H1 (cell line): Measurements from ENCODE around the gene EIF2S2. TPM values are rescaled to one million over a fixed set of nuclear protein-coding genes. Genes with fewer than 3 reads are reported as not detected.

Experiments
- CTCF ChIA-PET: fragments of 300-600 bp; sonication (Branson Sonifier 250); formaldehyde crosslinking; loops from one replicate; lab custom pipeline; 2021; ENCODE audit not compliant: partially characterized antibody; lab: Charles Lee
- POLR2A ChIA-PET: fragments of 300-600 bp; sonication (Branson Sonifier 250); formaldehyde crosslinking; loops from one replicate; lab custom pipeline; 2021; ENCODE audit warnings: inconsistent platforms; ENCODE audit not compliant: partially characterized antibody; lab: Charles Lee
- DNase-seq, 2 experiments: peaks; one replicate each; pipeline versions ENCODE4 v3.0.0 to v3.0.0-alpha.2; 2010 to 2022; ENCODE audit warnings: low spot score in 2 of 2, low read depth in 1 of 2, mixed read lengths in 1 of 2
- FAIRE-seq: peaks from 2 replicates; lab custom pipeline; 2011; peaks lifted over from hg19 to GRCh38; lab: Jason Lieb, UNC
- H2AFZ ChIP-seq: 2 replicates; pipeline ENCODE4 v1.8.1; 2012; ENCODE audit warnings: low read length, inconsistent platforms
- H2AK5ac ChIP-seq: 2 replicates; pipeline ENCODE4 v1.6.1; 2013; ENCODE audit warnings: low read depth, low read length
- H2BK120ac ChIP-seq: replicated peaks from 2 replicates; pipeline ENCODE3; 2013; ENCODE audit warnings: low read depth, low read length, inconsistent platforms
- H2BK12ac ChIP-seq: 2 replicates; pipeline ENCODE4 v1.6.1; 2013; ENCODE audit warnings: low read depth, low read length
- H2BK15ac ChIP-seq: 2 replicates; pipeline ENCODE4 v1.6.1; 2013; ENCODE audit warnings: low read length
- H2BK20ac ChIP-seq: 2 replicates; pipeline ENCODE4 v1.6.1; 2013; ENCODE audit warnings: low read length
- H2BK5ac ChIP-seq: 2 replicates; pipeline ENCODE4 v1.6.1; 2013; ENCODE audit warnings: low read depth, low read length
- H3K14ac ChIP-seq: 2 replicates; pipeline ENCODE4 v1.6.1; 2013; ENCODE audit warnings: inconsistent platforms; ENCODE audit not compliant: insufficient read length
- H3K18ac ChIP-seq: 2 replicates; pipeline ENCODE4 v1.6.1; 2013; ENCODE audit warnings: low read length; ENCODE audit errors: extremely low read depth
- H3K23ac ChIP-seq: 2 replicates; pipeline ENCODE4 v1.6.1; 2013; ENCODE audit warnings: inconsistent platforms; ENCODE audit not compliant: insufficient read length
- H3K23me2 ChIP-seq: 2 replicates; pipeline ENCODE4 v1.6.1; 2013; ENCODE audit warnings: low read depth, low read length
- H3K27ac ChIP-seq: 2 replicates; pipeline ENCODE4 v1.6.1; 2011; ENCODE audit warnings: low read depth, low read length, inconsistent platforms
- H3K27me3 ChIP-seq, 4 experiments: replicated peaks in 1 of 4; 1 replicate in 1 of 4; 2 replicates in 3 of 4; pipeline versions ENCODE4 v1.6.1 to v1.8.1; 2011 to 2013; ENCODE audit warnings: low read length in 3 of 4, mild to moderate bottlenecking in 3 of 4, inconsistent platforms in 2 of 4, mixed read lengths in 2 of 4, moderate library complexity in 1 of 4; ENCODE audit not compliant: control insufficient read depth in 3 of 4, insufficient read depth in 3 of 4; ENCODE audit errors: extremely low read depth in 1 of 4
- H3K36me3 ChIP-seq, 4 experiments: 2 replicates each; pipeline versions ENCODE4 v1.6.1 to v1.8.1; 2011 to 2013; ENCODE audit warnings: mild to moderate bottlenecking in 4 of 4, low read length in 3 of 4, moderate library complexity in 2 of 4, control low read depth in 1 of 4, inconsistent platforms in 1 of 4; ENCODE audit not compliant: insufficient read depth in 4 of 4, control insufficient read depth in 2 of 4
- H3K4ac ChIP-seq: replicated peaks from 2 replicates; pipeline ENCODE3; 2013; ENCODE audit warnings: low read length, low read depth, mixed read lengths, inconsistent platforms; ENCODE audit not compliant: insufficient read length
- H3K4me1 ChIP-seq, 4 experiments: replicated peaks in 1 of 4; 1 replicate in 1 of 4; 2 replicates in 3 of 4; pipeline versions ENCODE4 v1.6.1 to v1.8.1; 2011 to 2013; ENCODE audit warnings: low read length in 3 of 4, inconsistent platforms in 2 of 4, mixed read lengths in 1 of 4; ENCODE audit not compliant: insufficient read depth in 4 of 4, control insufficient read depth in 3 of 4
- H3K4me2 ChIP-seq, 2 experiments: 2 replicates each; pipeline versions ENCODE4 v1.6.1 to v1.8.1; 2011 to 2013; ENCODE audit warnings: low read depth in 2 of 2, low read length in 2 of 2, control low read depth in 1 of 2, inconsistent platforms in 1 of 2, mild to moderate bottlenecking in 1 of 2; ENCODE audit not compliant: insufficient read depth in 1 of 2
- H3K4me3 ChIP-seq, 4 experiments: fragments of 200-600, 300-600 bp in 1 of 4; sonication (generic), shearing (Covaris generic), sonication (Bioruptor Twin) in 1 of 4; 2 replicates each; pipeline versions ENCODE4 v1.5.1 to v1.8.1; 2011 to 2016; ENCODE audit warnings: low read length in 4 of 4, low read depth in 3 of 4, control low read depth in 2 of 4, inconsistent platforms in 2 of 4, mild to moderate bottlenecking in 2 of 4, mixed read lengths in 1 of 4, moderate library complexity in 1 of 4; ENCODE audit not compliant: insufficient read depth in 2 of 4; ENCODE audit errors: extremely low read depth in 1 of 4
- H3K56ac ChIP-seq: replicated peaks from 2 replicates; pipeline ENCODE3; 2013; ENCODE audit warnings: low read depth, mild to moderate bottlenecking, mixed read lengths, low read length, inconsistent platforms; ENCODE audit not compliant: insufficient read length
- H3K79me1 ChIP-seq: 2 replicates; pipeline ENCODE4 v1.6.1; 2013; ENCODE audit warnings: low read depth, low read length, control low read depth
- H3K79me2 ChIP-seq, 2 experiments: 2 replicates each; pipeline versions ENCODE4 v1.6.1 to v1.8.1; 2012 to 2013; ENCODE audit warnings: low read length in 2 of 2, mild to moderate bottlenecking in 2 of 2, inconsistent platforms in 1 of 2; ENCODE audit not compliant: insufficient read depth in 2 of 2, control insufficient read depth in 1 of 2
- H3K9ac ChIP-seq, 4 experiments: replicated peaks in 1 of 4; 1 replicate in 1 of 4; 2 replicates in 3 of 4; pipeline versions ENCODE4 v1.6.1 to v1.8.1; 2011 to 2013; ENCODE audit warnings: low read depth in 3 of 4, low read length in 3 of 4, control low read depth in 2 of 4, mild to moderate bottlenecking in 2 of 4, moderate library complexity in 2 of 4, inconsistent platforms in 1 of 4; ENCODE audit errors: extremely low read depth in 1 of 4
- H3K9me3 ChIP-seq, 2 experiments: 2 replicates each; pipeline versions ENCODE4 v1.6.1 to v1.8.1; 2012 to 2013; ENCODE audit warnings: mild to moderate bottlenecking in 2 of 2, moderate library complexity in 2 of 2, control low read depth in 1 of 2, inconsistent platforms in 1 of 2, low read depth in 1 of 2, low read length in 1 of 2, mixed read lengths in 1 of 2; ENCODE audit not compliant: insufficient read depth in 2 of 2
- H4K20me1 ChIP-seq, 2 experiments: replicated peaks in 1 of 2; 2 replicates each; pipeline versions ENCODE3 to v1.8.1; 2011 to 2013; ENCODE audit warnings: inconsistent platforms in 2 of 2, low read length in 2 of 2, mild to moderate bottlenecking in 1 of 2; ENCODE audit not compliant: insufficient read depth in 2 of 2, control insufficient read depth in 1 of 2
- H4K5ac ChIP-seq: 2 replicates; pipeline ENCODE4 v1.6.1; 2013; ENCODE audit warnings: low read length, low read depth, mixed read lengths, inconsistent platforms; ENCODE audit not compliant: insufficient read length
- H4K8ac ChIP-seq: 2 replicates; pipeline ENCODE4 v1.8.0; 2013; ENCODE audit warnings: mild to moderate bottlenecking, moderate library complexity, low read length, inconsistent platforms; ENCODE audit not compliant: insufficient read depth; ENCODE audit errors: extremely low read depth
- H4K91ac ChIP-seq: replicated peaks from 2 replicates; pipeline ENCODE3; 2013; ENCODE audit warnings: low read length, mixed read lengths, inconsistent platforms; ENCODE audit not compliant: insufficient read length
- CBX8 ChIP-seq: fragments of 300-800, 300-1000 bp; sonication (generic); IDR thresholded peaks from 2 replicates; pipeline ENCODE4 v1.7.1; 2016; ENCODE audit warnings: low read depth, low read length, borderline replicate concordance
- CHD1 ChIP-seq: IDR thresholded peaks from 2 replicates; pipeline ENCODE4 v1.6.1; 2012; ENCODE audit warnings: low read depth, low read length, improper control_type of control experiment
- CTBP2 ChIP-seq: IDR thresholded peaks from 2 replicates; pipeline ENCODE4 v1.7.0; 2011; ENCODE audit warnings: borderline replicate concordance, mild to moderate bottlenecking, moderate library complexity, mixed read lengths, low read length; ENCODE audit not compliant: insufficient read depth, insufficient read length
- EP300 ChIP-seq, 2 experiments: IDR thresholded peaks; 1 replicate in 1 of 2; 2 replicates in 1 of 2; pipeline ENCODE4 v1.6.1; 2011 to 2012; ENCODE audit warnings: low read depth in 2 of 2, low read length in 2 of 2, mild to moderate bottlenecking in 2 of 2, borderline replicate concordance in 1 of 2, inconsistent platforms in 1 of 2, moderate library complexity in 1 of 2
- HDAC2 ChIP-seq, 2 experiments: fragments of 300-600 bp in 1 of 2; sonication (generic) in 1 of 2; IDR thresholded peaks; 2 replicates each; pipeline ENCODE4 v1.6.1; 2011 to 2012; ENCODE audit warnings: low read depth in 2 of 2, low read length in 2 of 2, mild to moderate bottlenecking in 2 of 2, moderate library complexity in 2 of 2, borderline replicate concordance in 1 of 2, inconsistent platforms in 1 of 2
- POLR2A ChIP-seq, 2 experiments: IDR thresholded peaks; 1 replicate in 1 of 2; 2 replicates in 1 of 2; pipeline ENCODE4 v1.6.1; 2011; ENCODE audit warnings: low read depth in 2 of 2, low read length in 2 of 2, mild to moderate bottlenecking in 2 of 2; ENCODE audit errors: control extremely low read depth in 1 of 2
- POLR2AphosphoS5 ChIP-seq: IDR thresholded peaks from 2 replicates; pipeline ENCODE4 v1.6.1; 2011; ENCODE audit warnings: low read depth, low read length
- RNF2 ChIP-seq: fragments of 200-900, 300-1000 bp; sonication (generic); IDR thresholded peaks from 2 replicates; pipeline ENCODE4 v1.7.1; 2016; ENCODE audit warnings: borderline replicate concordance, low read depth, mild to moderate bottlenecking, antibody characterized with exemption, low read length; ENCODE audit not compliant: poor library complexity, severe bottlenecking; ENCODE audit errors: missing control alignments
- SAP30 ChIP-seq: fragments of 300-600 bp; sonication (generic); IDR thresholded peaks from 2 replicates; pipeline ENCODE4 v1.7.1; 2012; ENCODE audit warnings: low read length, moderate library complexity, mild to moderate bottlenecking, inconsistent platforms; ENCODE audit not compliant: insufficient read depth, insufficient replicate concordance
- SP2 ChIP-seq: IDR thresholded peaks from 2 replicates; pipeline ENCODE4 v1.6.1; 2012; ENCODE audit warnings: mild to moderate bottlenecking, low read length, inconsistent platforms
- WGBS, 2 experiments: shearing (Covaris generic) in 1 of 2; methylation state at CpG; one replicate each; pipeline versions ENCODE4 v1.1.6 to v1.1.7; 2013 to 2015; ENCODE audit warnings: low lambda C conversion rate in 2 of 2, mixed read lengths in 2 of 2, inconsistent platforms in 1 of 2, low coverage in 1 of 2, missing lambda C conversion rate in 1 of 2; ENCODE audit not compliant: insufficient replicate concordance in 2 of 2, insufficient coverage in 1 of 2, insufficient read length in 1 of 2; ENCODE audit errors: extremely low coverage in 1 of 2, missing lambda C conversion rate in 1 of 2; 5-methylcytosine and 5-hydroxymethylcytosine counted together
- polyA plus RNA-seq, 7 experiments: library from polyadenylated mRNA; depleted of rRNA in 3 of 7; stranded (reverse) in 5 of 7; unstranded in 2 of 7; fragments of >200 nt in 5 of 7; fragments of 200-250 nt in 2 of 7; gene quantifications; 1 replicate in 5 of 7; 2 replicates in 1 of 7; 4 replicates in 1 of 7; pipeline versions ENCODE4 v1.2.1 to v1.2.3, GENCODE V29; 2011 to 2013; ENCODE audit warnings: missing spikeins in 2 of 7, mixed read lengths in 2 of 7
- total RNA-seq: library from RNA; stranded (reverse); fragmentation: NEBNext Ultra II Directional; extraction: Animal tissue kit (Norgen Biotek cat#: 25700); gene quantifications from 2 replicates; pipeline ENCODE4 v1.2.1, GENCODE V29; 2021
- TF ChIP-seq, protein P1 (sequence below): IDR thresholded peaks from 2 replicates; pipeline ENCODE4 v1.6.1; 2012; ENCODE audit warnings: inconsistent platforms

The EIF2S2 gene
- total and polyA plus RNA-seq, 2 of the 8 experiments (the other 6 are each of a cell fraction or from before 2014, with no cell fraction given), result 59.5 to 142 TPM

DNA sequence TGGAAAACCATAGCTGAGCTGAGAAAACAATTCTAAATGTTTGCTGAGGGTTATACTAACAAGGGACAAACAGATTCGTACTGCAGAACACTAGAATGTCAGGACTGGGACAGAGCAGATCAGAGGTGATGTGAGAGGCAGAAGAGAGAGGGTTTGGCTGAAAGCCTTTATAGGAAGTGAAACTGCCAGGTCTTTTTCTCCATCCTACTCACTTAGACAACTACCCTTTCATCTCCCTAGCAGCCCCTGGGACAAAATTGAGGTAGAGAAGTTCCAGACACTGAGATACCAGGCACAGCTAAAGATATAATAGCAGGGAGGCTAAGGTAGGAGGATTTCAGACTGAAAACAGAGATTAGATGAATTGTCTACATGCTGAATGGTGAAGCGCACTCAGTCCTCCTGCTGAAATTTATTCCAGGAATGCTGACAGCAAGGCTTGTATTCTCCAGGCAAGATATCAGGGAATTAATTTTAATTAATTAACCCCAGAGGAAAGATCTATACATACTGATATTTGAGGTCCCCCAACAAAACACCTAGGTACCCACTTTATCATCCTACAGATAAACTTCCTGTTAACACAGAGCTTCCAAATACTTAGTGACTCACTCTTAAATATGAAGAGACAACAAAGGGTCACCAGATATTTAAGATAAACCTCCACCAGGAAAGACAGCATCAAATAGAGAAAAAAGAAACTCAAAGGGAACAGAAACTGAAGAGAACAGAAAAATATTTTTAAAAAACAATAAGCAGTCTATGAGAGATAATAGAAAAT lies 12.6 kb upstream of the EIF2S2 start:
- no peak overlapping the region for H2BK20ac ChIP-seq
- no peak overlapping the region for H2AK5ac ChIP-seq
- no peaks in the 10 kb centered on the region for H3K79me2 ChIP-seq
- H3K23me2 ChIP-seq, result no peaks in the 10 kb centered on the region
- H3K36me3 ChIP-seq, result no peaks in the 10 kb centered on the region
- ChIA-PET CTCF (interaction anchor here (1.0 to 1.1 kb wide), 3 partner anchors 178 to 302 kb away, joined by 5 to 7 read pairs (median 5); no protein-coding TSS in a partner anchor), POLR2A (interaction anchor here (1.1 to 1.5 kb wide), 2 partner anchors 12 to 16 kb away, joined by 3 read pairs; partner anchors contain the start of gene EIF2S2)
- DNase-seq, result no peak
- H3K56ac ChIP-seq, result no peak overlapping the region
- no peak overlapping the region for H3K23ac ChIP-seq
- H3K14ac ChIP-seq, result no peak overlapping the region
- H2BK120ac ChIP-seq, result no peak overlapping the region
- no peak overlapping the region for H2BK15ac ChIP-seq
- H4K8ac ChIP-seq, result no peak overlapping the region
- H3K4me3 ChIP-seq, result no peak overlapping the region
- H3K9ac ChIP-seq, result no peak overlapping the region
- H2BK5ac ChIP-seq, result no peak overlapping the region
- WGBS, 2 experiments, result 90% methylated on average over 2 of the region's 2 CpGs; no CpG with 5 or more reads in 1 of the 2 experiments
- H3K79me1 ChIP-seq, result no peaks in the 10 kb centered on the region
- H4K91ac ChIP-seq, result no peak overlapping the region
- H3K27me3 ChIP-seq, result no peaks in the 10 kb centered on the region; a peak in 1 of 7 replicates
- H3K9me3 ChIP-seq, result no peaks in the 10 kb centered on the region
- FAIRE-seq, result no peak
- no peak overlapping the region for H4K5ac ChIP-seq
- H3K27ac ChIP-seq, result no peak overlapping the region
- H3K4ac ChIP-seq, result no peak overlapping the region
- H2BK12ac ChIP-seq, result no peak overlapping the region
- no peak overlapping the region for H2AFZ ChIP-seq
- no peaks in the 10 kb centered on the region for H3K4me1 ChIP-seq
- no peak overlapping the region for H3K18ac ChIP-seq
- no peaks in the 10 kb centered on the region for H4K20me1 ChIP-seq
- no peak overlapping the region for H3K4me2 ChIP-seq
- TF ChIP-seq RNF2 (no peak), EP300 (IDR thresholded peaks at IDR 0.05; ENCODE audit: borderline replicate concordance in 1 of 2, low read depth in 2 of 2, low read length in 2 of 2) (no peak), SP2 (no peak), CTBP2 (no peak), SAP30 (no peak), CBX8 (no peak), POLR2AphosphoS5 (no peak), CHD1 (no peak), POLR2A (IDR thresholded peaks at IDR 0.05; ENCODE audit: control extremely low read depth in 1 of 2, low read depth in 2 of 2, low read length in 2 of 2) (no peak), HDAC2 (IDR thresholded peaks at IDR 0.05; ENCODE audit: borderline replicate concordance in 1 of 2, low read depth in 2 of 2, low read length in 2 of 2) (no peak)
- TF ChIP-seq, protein P1, sequence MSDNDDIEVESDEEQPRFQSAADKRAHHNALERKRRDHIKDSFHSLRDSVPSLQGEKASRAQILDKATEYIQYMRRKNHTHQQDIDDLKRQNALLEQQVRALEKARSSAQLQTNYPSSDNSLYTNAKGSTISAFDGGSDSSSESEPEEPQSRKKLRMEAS, result no peak
